NCI-H128 (cell line): ENCODE measurements around the gene BEAN1.
A peak's percentile ranks its signal among the peaks of the same experiment; 100 is the strongest.

Experiments used
- DNase-seq: peaks from one replicate; lab custom pipeline; 2025; ENCODE audit not compliant: unreplicated experiment; lab: John Stamatoyannopoulos, UW

BEAN1 gene

DNA sequence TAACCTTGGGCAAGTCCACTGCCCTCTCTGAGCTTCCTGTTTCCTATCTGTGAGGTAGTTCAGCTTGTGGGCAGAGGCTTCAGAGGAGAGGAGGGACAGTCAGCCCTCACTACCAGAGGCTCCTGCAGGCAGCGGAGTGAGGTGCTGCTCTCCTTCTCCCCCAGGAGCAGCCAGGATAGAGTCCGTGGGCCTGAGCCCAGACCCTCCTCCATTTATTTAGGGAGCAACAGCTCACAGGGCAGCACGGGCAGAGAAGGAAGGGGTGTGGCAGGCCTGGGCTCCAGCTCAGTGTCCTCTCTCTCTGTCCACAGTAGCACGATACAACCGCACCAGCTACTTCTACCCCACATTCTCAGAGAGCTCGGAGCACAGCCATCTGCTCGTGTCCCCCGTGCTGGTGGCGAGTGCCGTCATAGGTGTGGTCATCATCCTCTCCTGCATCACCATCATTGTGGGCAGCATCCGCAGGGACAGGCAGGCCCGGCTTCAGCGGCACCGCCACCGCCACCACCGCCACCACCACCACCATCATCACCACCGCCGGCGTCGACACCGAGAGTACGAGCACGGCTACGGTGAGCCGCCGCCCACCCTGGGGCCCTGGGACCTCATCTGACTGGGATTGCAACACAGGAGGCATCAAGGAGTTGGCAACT is 42.3 kb downstream of the BEAN1 start:
- no peak for DNase-seq

DNA sequence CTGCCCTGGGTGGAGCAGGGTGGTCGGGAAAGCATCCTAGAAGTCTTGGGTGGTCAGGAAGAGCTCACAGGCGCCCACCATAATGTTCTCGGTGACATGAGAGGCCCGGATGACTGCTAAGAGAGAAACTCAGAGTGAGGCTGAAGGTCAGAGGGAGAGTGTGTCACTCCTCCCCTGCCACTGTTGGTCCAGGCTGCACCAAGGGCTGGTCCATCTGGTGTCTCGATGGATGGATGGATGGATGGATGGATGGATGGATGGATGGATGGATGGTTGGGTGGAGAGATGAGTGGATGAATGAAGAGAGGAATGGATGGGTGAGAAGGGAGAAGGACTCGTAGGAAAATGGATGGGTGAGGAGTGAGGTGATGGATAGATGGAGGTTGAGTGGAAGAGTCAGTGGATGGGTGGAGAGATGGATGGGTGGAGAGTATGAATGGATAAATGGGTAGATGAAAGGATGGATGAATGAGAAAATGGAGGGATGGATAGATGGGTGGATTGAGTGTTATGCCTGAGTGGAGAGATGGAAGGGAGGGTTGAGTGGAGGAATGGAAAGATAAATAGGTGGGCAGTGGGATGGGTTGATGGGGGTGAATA is 43.0 kb downstream of the BEAN1 start:
- no peak for DNase-seq

DNA sequence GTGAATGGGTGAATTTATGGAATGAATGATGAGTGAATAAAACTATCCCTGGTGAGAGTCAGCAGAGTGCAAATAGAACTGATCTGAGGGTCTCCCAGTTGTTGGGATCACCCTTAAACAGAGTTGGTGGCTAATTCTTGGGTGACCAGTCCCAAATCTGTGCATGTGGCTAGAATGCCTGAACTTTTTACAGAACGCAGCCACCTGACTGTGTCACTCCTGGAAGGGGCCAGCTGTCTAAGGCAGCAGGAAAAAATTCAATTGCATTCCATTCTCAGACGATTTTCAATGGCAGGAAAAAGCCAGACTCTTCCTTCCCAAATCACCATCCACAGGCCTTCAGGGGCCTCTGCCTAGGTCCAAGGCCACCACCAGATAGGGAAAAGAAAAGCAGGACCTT is 43.5 kb downstream of the BEAN1 start:
- no peak for DNase-seq

DNA sequence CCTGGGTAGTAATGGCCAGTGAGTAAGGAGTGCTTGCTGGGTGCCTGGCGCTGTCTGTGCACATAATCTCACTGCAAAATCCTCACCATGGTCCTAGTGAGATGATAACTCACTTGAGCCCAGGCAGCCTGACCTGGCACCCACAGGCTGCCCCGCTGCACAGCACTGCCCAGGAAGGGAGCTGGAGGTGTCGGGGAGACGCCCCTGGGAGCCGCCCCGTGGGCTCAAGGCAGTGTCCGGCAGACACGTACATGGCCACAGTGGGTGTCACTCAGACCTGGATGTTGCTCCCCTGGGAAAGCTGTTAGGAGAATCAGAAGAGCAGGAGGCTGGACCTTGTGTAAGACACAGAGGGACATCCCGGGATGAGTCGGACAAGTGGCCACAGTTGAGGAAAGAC is 44.2 kb downstream of the BEAN1 start:
- DNase-seq, result no peak

DNA sequence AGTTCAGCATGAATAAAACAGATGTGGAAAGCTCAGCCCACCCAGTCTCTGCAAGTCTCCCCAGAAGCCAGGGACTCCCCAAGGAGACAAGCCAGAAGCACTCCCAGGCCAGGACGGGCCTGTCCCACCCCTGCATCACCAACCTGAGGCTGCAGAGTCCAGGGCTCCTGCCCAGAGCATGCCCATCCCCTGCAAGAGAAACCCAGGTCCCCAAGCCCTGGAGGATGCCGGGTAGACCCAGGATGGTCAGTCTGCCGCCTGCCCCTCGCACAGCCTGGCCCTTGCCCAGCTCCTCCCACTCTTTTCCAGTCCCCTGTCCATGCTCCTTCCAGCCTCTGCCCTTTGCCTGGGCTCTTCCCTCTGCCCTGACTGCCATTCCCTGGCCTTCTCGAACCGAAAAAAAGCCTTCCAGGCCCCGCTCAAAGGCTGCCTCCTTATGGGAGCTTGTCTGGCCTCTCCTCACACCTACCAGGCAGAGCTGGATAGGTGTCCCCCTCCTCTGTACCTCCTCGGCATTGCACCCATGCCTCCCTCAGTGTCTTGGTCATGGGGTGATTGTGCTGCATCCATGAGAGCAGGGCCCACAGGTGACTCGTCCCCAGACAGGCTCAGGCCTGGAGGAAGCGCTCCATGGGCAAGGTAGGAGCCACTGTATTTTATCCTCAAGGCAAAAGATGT is 44.8 kb downstream of the BEAN1 start:
- DNase-seq, result no peak

DNA sequence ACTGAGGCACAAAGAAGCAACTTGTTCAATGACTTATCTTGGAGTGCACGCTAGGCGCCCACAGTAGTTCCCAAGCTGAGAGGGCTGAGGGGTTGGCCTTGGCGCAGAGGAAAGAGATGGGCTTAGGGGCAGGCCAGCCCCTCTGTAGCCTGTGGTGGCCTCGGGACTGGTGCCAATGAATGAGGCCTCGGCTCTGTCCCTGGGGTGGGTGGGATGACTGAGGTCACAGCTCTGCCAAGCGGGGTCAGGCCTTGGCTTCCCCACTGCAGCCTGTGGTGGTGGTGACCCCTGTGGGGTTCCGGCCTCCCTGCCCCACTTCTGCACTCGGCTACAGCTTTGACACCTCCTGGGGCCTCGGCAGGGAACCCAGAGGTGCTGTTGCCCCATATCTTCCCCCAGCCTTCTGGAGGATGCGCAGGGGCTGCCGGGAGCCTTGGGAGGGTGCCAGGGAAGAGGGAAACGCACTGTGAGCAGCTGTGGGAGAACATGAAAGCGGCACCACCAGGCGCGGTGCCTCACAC is 46.0 kb downstream of the BEAN1 start:
- no peak for DNase-seq

DNA sequence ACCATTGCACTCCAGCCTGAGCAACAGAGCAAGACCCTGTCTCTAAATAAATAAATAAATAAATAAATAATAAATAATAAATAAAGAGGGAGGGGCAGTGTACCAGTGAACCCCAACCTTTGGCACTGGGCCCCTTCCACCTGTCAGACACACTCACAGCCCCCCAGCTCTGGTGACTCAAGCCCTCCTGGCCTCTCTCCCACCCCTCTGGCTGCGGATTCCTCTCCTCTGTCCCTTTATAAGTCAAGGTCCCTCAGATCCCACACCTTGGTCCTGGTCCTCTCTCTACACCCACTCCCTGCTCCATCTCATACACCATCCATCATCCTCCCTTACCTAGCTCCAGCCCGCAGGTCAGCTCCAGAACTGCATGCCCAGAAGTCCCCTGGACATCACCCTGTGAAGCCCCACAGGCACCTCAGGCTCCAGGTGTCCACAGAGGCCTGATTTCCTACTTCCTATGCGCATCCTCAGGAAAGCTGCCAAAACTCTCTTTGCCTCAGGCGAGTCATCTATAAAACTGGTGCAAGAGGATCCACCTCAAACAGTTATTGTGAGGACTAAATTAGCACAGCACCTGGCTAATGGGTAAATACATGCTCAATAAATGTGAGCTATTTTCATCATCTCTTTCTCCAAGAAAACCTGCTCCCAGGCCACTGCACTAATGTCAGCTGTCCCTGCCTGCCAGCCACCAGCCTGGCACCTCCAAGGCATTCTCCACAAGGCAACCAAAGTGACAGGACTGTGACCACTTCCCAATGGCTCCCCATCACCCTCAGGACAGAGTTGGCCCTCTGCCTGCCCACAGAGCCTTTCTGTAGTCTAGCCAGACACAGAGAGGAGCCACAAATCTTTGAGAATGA is 46.8 kb downstream of the BEAN1 start:
- DNase-seq, result no peak

DNA sequence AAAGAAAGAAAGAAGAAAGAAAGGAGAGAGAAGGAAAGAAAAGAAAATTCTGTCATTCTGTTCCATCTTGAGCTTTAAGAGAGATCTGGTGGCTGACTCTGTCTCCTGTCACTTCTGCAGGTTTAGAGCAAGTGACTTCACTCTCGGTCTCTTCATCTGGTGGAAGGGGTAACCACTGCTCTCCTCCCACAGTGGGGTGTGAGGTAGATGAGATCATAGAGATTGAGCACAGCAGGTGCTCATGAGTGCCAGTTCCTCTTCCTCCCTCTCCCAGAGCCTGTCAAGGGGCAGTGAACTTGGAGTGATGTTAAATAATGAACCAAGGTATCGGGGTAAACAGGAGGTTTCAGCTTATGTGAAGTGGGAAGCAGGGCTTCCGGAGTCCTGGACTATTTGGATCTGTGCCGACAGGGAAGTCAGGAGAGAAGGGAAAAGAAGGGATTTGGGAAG is 47.7 kb downstream of the BEAN1 start:
- no peak for DNase-seq

DNA sequence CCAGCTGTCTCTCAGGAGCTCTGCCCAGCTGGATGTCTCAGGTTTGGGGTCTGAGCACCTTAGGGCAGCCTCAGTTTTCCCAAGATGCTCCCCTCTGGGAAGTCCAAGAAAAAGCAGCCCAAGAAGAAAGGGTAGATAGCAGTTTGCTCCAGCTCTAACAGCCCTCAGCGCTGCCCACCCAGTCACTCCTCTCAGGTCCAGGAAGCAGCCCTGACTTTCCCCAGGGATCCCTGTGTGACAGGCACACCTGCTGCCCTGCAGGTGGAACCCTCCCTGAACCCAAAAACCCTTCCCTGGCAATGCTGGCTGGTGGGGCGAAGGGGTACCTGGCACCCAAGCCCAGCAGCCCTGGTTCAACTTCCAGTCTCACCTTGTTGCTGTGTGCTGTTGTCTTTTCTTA is 48.1 kb downstream of the BEAN1 start:
- no peak for DNase-seq

DNA sequence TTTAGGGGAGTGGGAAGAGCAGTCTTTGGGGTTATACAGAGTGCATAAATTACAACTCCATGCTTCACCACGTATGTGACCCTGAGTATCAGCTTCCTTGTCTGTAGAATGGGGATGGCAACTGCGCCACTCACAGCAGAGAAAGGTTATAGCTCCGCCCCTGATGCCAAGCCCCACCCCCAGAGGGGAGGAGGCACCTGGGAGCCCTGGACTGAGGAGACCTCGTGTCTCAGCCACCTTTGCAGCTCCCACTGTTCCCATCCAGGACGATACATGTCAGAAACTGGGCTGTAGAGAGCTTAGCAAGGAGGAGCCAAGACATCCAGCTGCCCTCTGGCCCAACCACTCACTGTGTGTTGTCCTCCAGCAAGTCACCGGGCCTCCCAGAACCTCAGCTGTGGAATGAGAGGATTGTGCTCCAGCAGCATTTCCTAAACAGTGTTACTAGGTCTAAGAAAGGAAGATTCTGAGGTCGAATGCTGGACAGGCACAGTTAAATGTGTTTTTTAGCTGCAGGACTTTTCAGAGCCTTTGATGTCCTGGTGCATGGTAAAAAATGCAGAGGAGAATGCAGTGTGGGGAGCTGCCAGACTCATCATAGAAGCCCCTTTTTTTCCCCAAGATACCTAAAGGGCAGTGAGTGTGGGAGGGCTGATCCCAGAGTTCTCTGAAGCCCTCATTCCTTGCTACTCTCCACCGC is 49.4 kb downstream of the BEAN1 start:
- DNase-seq, result no peak

DNA sequence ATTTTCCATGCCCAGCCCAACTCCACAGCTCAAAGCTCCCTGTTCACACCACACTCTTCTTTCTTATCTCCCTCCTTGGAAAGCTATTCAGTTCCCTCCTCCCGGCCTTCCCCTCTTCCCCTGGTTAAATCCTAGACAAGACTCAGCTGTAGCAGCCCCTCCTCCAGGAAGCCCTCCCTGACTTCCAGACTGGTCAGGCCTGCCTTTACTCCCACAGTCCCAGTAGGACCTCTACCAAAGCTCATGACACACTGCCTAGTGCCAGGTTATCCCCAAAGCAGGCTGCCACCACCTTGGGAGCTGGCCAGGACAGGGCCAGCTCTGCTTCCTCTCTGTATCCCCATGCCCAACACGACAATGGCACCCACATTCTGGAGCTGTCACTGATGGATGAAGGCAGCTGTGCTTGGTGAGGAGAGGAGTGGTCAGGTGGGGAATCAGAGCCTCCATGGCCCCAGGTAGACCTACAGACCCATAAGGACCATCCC is 50.0 kb downstream of the BEAN1 start:
- DNase-seq, result no peak

DNA sequence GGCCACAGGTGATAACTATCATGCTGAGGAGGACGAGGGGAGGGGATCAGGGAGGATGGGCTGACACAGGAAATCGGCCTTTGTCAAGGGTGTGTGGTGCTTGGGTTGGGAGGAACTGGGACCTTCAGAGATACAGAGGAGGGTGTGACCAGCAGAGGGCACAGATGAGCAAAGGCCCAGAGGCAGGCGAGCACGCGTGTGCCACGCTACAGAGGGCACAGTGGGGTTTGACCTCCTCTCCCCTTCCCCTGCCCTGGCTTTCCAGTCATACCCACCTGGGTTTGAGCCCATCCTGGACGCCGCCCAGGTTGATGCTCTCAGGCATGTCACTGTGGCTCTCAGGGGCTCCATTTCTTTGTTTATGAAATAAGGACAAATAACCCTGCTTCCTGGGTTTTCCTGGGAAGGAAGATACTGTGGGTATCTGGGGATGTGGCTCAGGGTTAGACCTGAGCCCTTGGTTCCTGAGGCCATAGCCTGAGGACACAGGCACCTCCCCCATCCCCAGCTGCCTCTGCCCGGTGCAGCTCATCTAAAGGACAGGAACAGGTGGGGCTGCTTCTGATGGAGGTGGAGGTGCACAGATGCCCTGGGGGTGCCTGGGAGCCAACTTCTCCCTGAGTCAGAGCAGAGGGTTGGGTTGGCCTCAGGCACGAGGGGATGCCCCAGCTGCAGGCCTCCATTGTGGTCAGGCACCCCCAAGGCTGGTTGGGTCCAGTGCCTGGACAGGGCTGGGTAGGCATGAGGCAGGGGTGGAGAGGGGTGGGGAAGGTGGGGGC is 51.8 kb downstream of the BEAN1 start:
- no peak for DNase-seq

DNA sequence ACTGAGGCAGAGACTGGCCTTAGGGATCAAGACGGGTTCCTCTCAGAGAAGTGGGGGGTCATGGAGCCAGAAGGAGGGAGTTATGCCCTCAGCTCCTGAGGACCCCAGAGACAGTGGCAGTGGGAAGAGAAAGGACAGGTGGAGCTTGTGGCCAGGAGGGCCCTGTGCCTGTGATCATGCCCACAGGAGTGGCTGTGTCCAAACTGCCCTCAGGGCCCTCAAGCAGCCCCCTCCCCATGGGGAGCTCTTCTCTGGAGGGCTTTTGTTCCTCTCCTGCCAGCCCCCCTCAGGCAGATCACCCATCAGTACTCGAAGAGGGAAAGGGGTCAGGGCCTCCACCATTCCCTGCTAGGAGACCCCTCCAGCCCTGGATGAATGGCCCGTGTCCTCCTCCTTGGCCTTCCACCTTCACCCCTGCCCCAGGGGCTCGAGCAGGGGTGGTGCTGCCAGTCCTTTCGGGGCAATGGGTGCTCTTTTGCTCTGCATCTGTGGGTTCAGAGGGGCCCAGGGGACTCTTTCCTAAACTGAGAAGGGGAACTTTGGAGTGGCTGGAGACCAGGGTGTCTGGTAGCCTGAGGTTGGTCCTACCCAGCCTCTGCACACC is 52.7 kb downstream of the BEAN1 start:
- DNase-seq, result no peak

DNA sequence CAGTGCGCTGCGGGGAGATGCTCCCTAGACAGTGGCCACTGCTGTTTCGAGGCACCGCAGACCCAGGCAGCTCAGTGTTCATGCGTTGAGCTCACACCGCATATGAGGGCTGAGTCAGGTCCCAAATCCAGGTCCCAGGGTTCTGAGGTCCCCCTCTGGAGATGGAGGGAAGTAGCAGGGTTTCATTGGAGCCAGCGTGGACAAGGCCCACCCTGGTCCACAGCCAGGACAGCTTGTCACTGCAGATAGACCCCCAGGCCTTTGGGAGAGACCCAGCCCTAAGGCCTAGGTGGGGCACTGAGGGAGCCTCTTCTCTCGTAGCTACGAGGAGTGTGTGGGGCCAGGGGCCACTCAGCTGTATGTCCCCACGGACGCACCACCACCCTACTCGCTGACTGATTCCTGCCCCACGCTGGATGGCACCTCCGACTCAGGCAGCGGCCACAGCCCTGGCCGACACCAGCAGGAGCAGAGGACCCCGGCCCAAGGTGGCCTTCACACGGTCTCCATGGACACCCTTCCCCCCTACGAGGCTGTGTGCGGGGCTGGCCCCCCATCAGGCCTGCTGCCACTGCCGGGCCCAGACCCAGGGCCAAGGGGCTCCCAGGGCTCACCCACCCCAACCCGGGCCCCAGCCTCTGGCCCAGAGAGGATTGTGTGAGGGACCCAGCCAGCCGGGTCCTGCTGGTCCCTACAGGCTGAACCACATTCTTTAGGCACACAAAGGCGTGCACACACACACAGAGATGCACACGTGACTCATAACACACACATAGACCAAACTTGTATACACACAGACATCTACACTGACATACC is 53.4 kb downstream of the BEAN1 start:
- no peak for DNase-seq

DNA sequence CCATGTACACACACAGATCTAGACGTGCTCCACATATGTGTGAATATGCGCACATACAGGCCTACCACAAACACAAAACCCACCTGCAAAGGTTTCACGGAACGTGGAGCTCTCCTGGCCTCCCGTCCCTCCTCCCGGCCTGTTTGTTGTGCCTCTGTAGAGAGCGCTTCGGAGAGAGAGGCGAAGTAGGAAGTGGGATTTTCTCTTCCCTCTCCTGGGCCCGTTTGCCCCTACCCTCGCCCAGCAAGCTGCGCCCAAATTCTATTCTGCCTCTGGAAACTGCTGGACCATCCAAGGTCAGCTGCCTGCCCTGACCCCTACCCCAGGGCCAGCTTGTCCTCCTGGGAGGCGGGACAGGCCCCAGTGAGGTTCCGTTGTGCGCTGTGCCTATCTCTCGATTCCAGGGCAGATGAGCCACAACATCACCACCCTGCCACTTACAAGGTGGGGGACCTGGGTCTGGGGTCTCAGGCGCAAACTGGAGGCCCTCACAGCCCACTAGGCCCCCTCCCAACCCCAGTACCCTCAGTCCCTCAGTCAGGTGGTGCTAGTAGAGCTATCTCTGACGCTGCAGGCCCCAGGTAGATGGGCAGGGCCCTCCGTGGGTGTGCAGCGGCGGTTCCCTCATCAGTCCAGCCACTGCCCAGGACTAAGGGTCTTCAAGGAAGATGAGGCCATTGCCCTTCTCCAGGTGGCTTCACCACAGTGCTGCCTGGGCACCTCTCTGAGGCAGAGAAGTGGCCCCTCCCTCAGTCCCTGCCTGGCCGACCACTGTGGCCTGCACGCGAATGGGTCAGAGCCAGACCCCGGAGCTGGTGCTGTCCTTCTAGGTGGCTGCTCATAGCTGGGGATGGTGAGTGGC is 54.2 kb downstream of the BEAN1 start:
- no peak for DNase-seq

DNA sequence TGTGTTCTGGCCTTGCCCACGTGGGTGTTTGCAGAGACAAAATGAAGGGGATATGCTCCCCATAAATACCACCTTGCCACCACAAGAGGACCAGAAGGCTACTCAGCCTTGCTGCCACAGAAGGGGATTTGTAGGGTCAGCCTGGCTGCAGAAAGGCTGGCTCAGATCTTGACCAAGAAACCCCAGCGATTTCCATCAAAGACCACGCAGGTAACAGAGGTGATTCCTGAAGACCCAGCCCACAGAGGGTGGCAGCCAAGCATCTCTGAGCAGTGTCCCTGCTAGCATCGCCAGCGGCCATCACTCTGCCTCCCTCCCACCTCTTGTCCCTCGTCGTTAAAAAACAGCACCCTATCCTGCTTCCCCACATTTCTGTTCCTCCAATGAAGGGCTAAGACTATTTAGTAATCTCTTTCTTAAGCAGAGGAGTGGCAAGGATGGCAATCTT is 54.9 kb downstream of the BEAN1 start:
- no peak for DNase-seq

DNA sequence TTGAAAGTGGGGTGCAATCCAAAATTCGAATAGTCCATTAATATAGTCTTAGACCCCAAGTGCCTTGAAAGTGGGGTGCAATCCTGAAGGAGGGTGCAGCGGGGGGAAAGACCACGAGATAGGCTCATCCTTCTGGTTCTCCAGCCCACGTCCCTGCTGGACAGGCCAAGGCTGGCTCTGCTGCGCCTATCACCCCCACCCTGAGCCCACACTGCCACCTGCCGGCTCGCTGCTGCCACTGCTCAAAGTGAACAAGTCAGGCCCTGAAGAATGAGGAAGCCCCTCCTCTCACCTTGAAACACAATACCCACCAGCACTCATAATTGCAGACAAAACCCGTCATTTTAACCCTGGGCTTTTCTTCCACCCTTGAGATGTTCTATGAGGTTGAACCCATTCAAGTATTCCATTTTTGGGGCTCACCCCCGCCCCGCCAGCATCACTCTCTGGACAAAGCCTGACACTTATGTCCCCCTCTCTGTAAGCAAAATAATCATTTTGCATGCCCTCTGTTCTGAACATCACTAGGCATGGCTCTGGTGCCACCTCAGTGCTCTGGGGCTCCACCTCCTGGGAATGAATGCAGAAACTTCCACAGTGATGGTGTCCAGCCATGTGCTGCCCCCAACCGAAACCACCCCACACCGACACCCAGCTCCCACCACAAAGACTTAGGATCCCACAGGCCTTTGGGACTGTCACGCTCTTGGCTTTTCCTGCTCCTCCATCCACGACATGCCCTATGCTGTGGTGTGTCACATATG is 56.8 kb downstream of the BEAN1 start:
- DNase-seq, result peak; percentile 14
